Parathyroid adenoma (tissue), 2 donors: Measurements from ENCODE around the gene C18orf63.

Experiments
- H2AFZ ChIP-seq: fragments of 300-600 bp; sonication (generic); one replicate; pipeline ENCODE4 v1.7.0; 2017; ENCODE audit warnings: antibody characterized with exemption, mild to moderate bottlenecking
- H3K27ac ChIP-seq: fragments of 300-600 bp; sonication (generic); one replicate; pipeline ENCODE4 v1.7.0; 2017
- H3K27me3 ChIP-seq: fragments of 300-600 bp; sonication (generic); one replicate; pipeline ENCODE4 v1.7.0; 2017; ENCODE audit warnings: low read length; ENCODE audit not compliant: control insufficient read depth, insufficient read depth
- H3K36me3 ChIP-seq: fragments of 300-600 bp; sonication (generic); one replicate; pipeline ENCODE4 v1.7.0; 2017; ENCODE audit warnings: low read length; ENCODE audit not compliant: control insufficient read depth, insufficient read depth
- H3K4me1 ChIP-seq: fragments of 300-600 bp; sonication (generic); one replicate; pipeline ENCODE4 v1.7.0; 2017; ENCODE audit warnings: control low read depth
- H3K4me2 ChIP-seq: fragments of 300-600 bp; sonication (generic); one replicate; pipeline ENCODE4 v1.7.0; 2017; ENCODE audit warnings: low read length
- H3K4me3 ChIP-seq: fragments of 300-600 bp; sonication (generic); one replicate; pipeline ENCODE4 v1.7.0; 2017; ENCODE audit warnings: low read depth, low read length
- H3K79me2 ChIP-seq: fragments of 300-600 bp; sonication (generic); one replicate; pipeline ENCODE4 v1.7.0; 2017; ENCODE audit warnings: control low read depth
- H3K9ac ChIP-seq: fragments of 300-600 bp; sonication (generic); one replicate; pipeline ENCODE4 v1.7.0; 2017; ENCODE audit warnings: mild to moderate bottlenecking
- H3K9me3 ChIP-seq: fragments of 300-600 bp; sonication (generic); one replicate; pipeline ENCODE4 v1.7.0; 2017; ENCODE audit warnings: low read length; ENCODE audit not compliant: control insufficient read depth
- TF ChIP-seq, protein P1 (sequence below): fragments of 300-600 bp; sonication (generic); IDR thresholded peaks from one replicate; pipeline ENCODE4 v1.7.0; 2017; ENCODE audit warnings: antibody characterized with exemption, mild to moderate bottlenecking
- donor health status: primary hyperparathyroidism.

The C18orf63 gene

DNA sequence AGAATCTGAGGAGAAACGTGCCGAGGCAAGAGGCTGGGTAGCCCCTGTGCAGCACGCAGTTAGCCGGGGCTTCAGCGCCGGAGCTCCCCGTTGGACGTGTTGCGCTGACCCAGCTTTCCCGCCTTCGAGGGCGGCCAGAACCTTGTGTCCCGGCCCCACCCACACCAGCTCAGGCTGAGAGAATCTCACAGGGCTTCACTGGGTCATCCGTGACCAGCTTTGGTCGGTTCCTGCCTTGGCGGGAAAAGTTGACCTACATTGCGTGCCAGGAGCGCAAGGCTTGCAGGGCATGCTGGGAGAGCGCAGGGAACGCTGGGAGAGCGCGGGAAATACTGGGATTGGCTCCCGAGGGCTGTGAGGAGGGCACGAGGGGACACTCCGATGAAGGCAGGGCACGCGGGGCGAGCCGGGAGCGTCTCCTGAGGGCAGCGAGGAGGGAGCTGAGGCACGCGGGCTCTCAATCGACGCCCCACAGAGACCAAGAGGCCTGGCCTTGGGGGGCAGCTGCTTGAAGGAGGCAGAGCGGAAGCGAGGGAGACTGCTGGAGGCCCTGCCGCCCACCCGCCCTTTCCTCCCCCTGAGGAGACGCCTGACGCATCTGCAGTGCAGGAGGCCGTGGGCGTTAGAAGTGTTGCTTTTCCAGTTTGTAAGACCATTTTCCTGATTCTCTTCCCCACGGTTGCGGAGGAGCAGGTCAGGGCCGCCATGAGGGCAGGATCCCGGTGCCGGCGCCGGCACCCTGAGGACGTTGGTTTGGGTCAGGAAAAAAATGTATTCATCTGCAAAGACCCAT is at the start of gene C18orf63:
TSS of gene C18orf63 (plus strand) at position 376 of the 793 bp plus-strand sequence. CDS start 2,027 bp downstream, outside the sequence.
- H3K9me3 ChIP-seq: no peaks in the 10 kb centered on the region
- TF ChIP-seq, protein P1, sequence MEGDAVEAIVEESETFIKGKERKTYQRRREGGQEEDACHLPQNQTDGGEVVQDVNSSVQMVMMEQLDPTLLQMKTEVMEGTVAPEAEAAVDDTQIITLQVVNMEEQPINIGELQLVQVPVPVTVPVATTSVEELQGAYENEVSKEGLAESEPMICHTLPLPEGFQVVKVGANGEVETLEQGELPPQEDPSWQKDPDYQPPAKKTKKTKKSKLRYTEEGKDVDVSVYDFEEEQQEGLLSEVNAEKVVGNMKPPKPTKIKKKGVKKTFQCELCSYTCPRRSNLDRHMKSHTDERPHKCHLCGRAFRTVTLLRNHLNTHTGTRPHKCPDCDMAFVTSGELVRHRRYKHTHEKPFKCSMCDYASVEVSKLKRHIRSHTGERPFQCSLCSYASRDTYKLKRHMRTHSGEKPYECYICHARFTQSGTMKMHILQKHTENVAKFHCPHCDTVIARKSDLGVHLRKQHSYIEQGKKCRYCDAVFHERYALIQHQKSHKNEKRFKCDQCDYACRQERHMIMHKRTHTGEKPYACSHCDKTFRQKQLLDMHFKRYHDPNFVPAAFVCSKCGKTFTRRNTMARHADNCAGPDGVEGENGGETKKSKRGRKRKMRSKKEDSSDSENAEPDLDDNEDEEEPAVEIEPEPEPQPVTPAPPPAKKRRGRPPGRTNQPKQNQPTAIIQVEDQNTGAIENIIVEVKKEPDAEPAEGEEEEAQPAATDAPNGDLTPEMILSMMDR: no peak
- peak within 1 kb of the TSS; percentile 41 for H2AFZ ChIP-seq
- no peaks in the 10 kb centered on the region for H3K27me3 ChIP-seq
- H3K4me1 ChIP-seq: peaks cover 18% of the 10 kb centered on the region
- H3K79me2 ChIP-seq: no peaks in the 10 kb centered on the region
- H3K27ac ChIP-seq: no peak within 1 kb of the TSS
- H3K4me3 ChIP-seq: no peak within 1 kb of the TSS
- H3K4me2 ChIP-seq: no peak within 1 kb of the TSS
- no peak within 1 kb of the TSS for H3K9ac ChIP-seq
- no peaks in the 10 kb centered on the region for H3K36me3 ChIP-seq

DNA sequence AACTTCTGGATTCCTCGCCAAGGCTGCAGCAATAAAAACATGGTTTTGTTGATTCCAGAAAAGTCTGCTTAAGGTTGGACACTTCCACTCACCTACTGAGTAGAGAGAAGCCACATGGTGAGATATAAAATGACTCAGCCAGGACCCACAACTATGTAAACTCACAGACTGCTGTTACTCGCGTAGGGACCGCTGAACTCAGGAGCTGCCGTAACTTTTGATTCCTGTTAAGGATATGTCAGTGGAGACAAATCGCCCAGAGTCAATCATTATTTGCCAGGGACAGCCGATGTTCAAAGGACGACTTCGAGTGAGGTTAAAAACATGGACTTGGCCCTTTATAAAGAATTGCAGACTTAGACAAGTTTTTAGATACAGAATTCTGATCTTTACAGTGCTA is 49.5 kb upstream of the C18orf63 start:
- no peak overlapping the region for H3K27ac ChIP-seq

DNA sequence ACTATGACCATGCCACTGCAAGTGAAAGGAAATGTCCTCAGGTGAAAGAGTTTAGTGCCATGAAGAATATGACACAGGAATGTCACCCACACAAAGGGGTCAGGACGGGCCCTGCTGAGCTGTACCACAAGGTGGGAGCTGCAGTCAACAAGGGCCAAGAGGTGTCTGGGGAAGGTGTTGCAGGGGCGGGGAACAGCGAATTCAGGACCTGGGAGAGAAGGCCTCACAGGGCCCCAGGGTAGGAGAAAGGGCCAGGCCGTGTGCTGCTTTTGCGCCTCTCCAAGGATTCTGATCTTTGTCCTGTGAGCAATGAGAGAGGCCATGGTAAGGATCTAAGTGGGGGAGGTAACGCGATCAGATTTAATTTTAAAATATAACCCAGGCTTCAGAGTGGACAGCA is 47.5 kb upstream of the C18orf63 start:
- peaks cover 21% of the 10 kb centered on the region for H3K4me1 ChIP-seq
- no peak overlapping the region for H3K27ac ChIP-seq
- no peak overlapping the region for H3K4me3 ChIP-seq

More for the DNA sequence above, 49.5 kb upstream of the C18orf63 start:
- H3K9ac ChIP-seq: no peak overlapping the region
- H3K4me1 ChIP-seq: peaks cover 21% of the 10 kb centered on the region
- H3K36me3 ChIP-seq: no peaks in the 10 kb centered on the region
- TF ChIP-seq, protein P1: no peak
- H3K9me3 ChIP-seq: no peaks in the 10 kb centered on the region
- H3K4me2 ChIP-seq: no peak overlapping the region
- no peaks in the 10 kb centered on the region for H3K27me3 ChIP-seq
- H3K79me2 ChIP-seq: peaks cover 33% of the 10 kb centered on the region
- no peak overlapping the region for H3K4me3 ChIP-seq
- H2AFZ ChIP-seq: no peak overlapping the region

DNA sequence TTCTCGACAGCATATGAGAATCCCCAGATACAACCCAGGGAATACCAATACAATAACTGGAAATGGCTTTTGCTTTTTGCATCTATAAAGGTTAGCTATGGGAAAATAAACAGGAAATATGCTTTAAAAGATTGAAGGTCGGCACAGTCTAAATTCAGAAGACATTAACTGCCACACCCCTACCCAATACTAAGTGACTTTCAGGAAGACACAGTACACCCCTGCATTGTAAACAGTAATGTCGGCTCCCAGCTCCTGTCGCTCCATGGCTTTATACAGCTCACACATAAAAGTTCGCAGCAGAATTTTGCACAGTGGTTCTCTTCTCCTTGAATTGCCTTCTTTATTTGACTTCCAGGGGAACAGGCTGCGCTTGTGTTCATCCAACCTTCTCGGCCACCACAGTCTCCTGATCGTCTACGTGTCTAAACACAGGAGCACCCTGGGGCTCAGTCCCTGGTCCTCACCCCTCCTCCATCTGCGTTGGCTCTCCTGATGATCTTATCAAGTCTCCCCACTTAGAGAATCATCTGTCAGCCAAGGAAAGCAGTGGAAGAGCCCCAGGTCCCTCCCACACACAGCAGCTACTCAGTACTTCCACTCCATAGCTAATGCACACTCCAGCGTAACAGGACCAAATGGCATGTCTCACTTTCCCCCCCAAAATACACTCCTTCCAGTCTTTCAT is 46.6 kb upstream of the C18orf63 start:
- H3K79me2 ChIP-seq: peaks cover 60% of the 10 kb centered on the region
- H3K9ac ChIP-seq: no peak overlapping the region
- no peak overlapping the region for H3K27ac ChIP-seq
- H3K4me2 ChIP-seq: no peak overlapping the region
- peaks cover 30% of the 10 kb centered on the region for H3K4me1 ChIP-seq
- no peaks in the 10 kb centered on the region for H3K9me3 ChIP-seq
- no peaks in the 10 kb centered on the region for H3K27me3 ChIP-seq
- H3K4me3 ChIP-seq: no peak overlapping the region
- TF ChIP-seq, protein P1: no peak
- no peaks in the 10 kb centered on the region for H3K36me3 ChIP-seq
- no peak overlapping the region for H2AFZ ChIP-seq

More for the DNA sequence above, 47.5 kb upstream of the C18orf63 start:
- no peaks in the 10 kb centered on the region for H3K27me3 ChIP-seq
- H2AFZ ChIP-seq: no peak overlapping the region
- peaks cover 51% of the 10 kb centered on the region for H3K79me2 ChIP-seq
- TF ChIP-seq, protein P1: no peak
- H3K9me3 ChIP-seq: no peaks in the 10 kb centered on the region
- H3K4me2 ChIP-seq: no peak overlapping the region
- H3K9ac ChIP-seq: no peak overlapping the region
- H3K36me3 ChIP-seq: no peaks in the 10 kb centered on the region
